Bronchial epithelial cell (primary cell): ENCODE measurements around the gene SLC5A6. TPM values are rescaled to one million over a fixed set of nuclear protein-coding genes. Genes with fewer than 3 reads are reported as not detected.

Source experiments
- DNase-seq: peaks from one replicate; pipeline ENCODE4 v3.0.0-alpha.2; 2010; ENCODE audit warnings: low read depth
- FAIRE-seq: peaks from 2 replicates; lab custom pipeline; 2011; peaks lifted over from hg19 to GRCh38; lab: Jason Lieb, UNC
- H3K27me3 ChIP-seq: 2 replicates; pipeline ENCODE4 v1.5.1; 2011; ENCODE audit warnings: low read length; ENCODE audit not compliant: control insufficient read depth, insufficient read depth
- H3K36me3 ChIP-seq: 2 replicates; pipeline ENCODE4 v1.5.1; 2011; ENCODE audit warnings: low read length; ENCODE audit not compliant: control insufficient read depth, insufficient read depth
- H3K4me3 ChIP-seq: 2 replicates; pipeline ENCODE4 v1.5.1; 2011; ENCODE audit warnings: mild to moderate bottlenecking, low read depth, low read length, control low read depth
- CTCF ChIP-seq: IDR thresholded peaks from 2 replicates; pipeline ENCODE4 v1.5.1; 2011; ENCODE audit warnings: mild to moderate bottlenecking, moderate library complexity, low read length, control low read depth, inconsistent platforms; ENCODE audit not compliant: insufficient read depth, severe bottlenecking
- total RNA-seq: library from RNA; depleted of rRNA; stranded (reverse); fragments of >200 nt; gene quantifications from 2 replicates; pipeline ENCODE4 v1.2.1, GENCODE V29; 2014

SLC5A6 gene
- total RNA-seq, 1 donor from 2014 or later, result 21.1 TPM

- Histone ChIP-seq H3K27me3 (peaks cover 2% of the 10 kb centered on the region), H3K36me3 (no peaks in the 10 kb centered on the region), H3K4me3 (no peak overlapping the region)
- FAIRE-seq, result no peak
- TF ChIP-seq CTCF, result no peak
- no peak for DNase-seq
Observed at GRCh38 chr2:27160191-27160590, 51.9 kb downstream of the SLC5A6 start.

DNA sequence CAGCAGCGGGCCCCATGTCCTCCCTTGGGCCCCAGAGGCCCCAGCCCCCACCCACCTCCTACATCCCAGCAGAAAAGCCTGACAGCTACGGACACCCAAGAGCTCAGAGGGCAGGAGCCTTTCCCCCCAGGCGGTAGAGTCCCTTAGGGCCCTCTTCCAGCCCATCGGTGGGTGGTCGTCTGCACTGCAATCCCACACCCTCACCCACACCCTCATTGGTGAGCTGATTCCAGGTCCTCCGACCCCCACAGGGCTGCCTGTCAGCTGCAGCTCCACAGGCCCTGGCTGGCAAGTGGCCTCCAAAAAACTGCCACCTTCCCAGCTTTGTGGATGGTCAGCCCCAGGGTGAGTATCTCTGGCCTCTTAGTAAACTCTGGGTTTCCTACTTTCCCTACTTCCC lies 52.8 kb downstream of the SLC5A6 start:
- FAIRE-seq (no peak), DNase-seq (no peak)
- no peak for TF ChIP-seq CTCF
- Histone ChIP-seq H3K4me3 (no peak overlapping the region), H3K36me3 (no peaks in the 10 kb centered on the region), H3K27me3 (peaks cover 2% of the 10 kb centered on the region)

- Histone ChIP-seq H3K27me3 (peaks cover 2% of the 10 kb centered on the region), H3K36me3 (no peaks in the 10 kb centered on the region), H3K4me3 (no peak overlapping the region)
- FAIRE-seq (no peak), DNase-seq (no peak)
- TF ChIP-seq CTCF, result no peak
Observed at GRCh38 chr2:27158468-27158867, 53.6 kb downstream of the SLC5A6 start.

GRCh38 chr2:27155069-27155520 lies 57.0 kb downstream of the SLC5A6 start:
- Histone ChIP-seq H3K27me3 (peaks cover 2% of the 10 kb centered on the region), H3K4me3 (no peak overlapping the region), H3K36me3 (no peaks in the 10 kb centered on the region)
- DNase-seq (peak; percentile 75), FAIRE-seq (no peak)
- TF ChIP-seq CTCF, result no peak

GRCh38 chr2:27154488-27154887 lies 57.6 kb downstream of the SLC5A6 start:
- no peak for TF ChIP-seq CTCF
- no peak for FAIRE-seq
- DNase-seq, result no peak

GRCh38 chr2:27152796-27153464 lies 59.1 kb downstream of the SLC5A6 start:
- TF ChIP-seq CTCF, result no peak
- FAIRE-seq (no peak), DNase-seq (peak; percentile 81)
- Histone ChIP-seq H3K27me3 (no peaks in the 10 kb centered on the region), H3K4me3 (no peak overlapping the region), H3K36me3 (no peaks in the 10 kb centered on the region)

More at GRCh38 chr2:27154488-27154887, 57.6 kb downstream of the SLC5A6 start:
- Histone ChIP-seq H3K27me3 (peaks cover 2% of the 10 kb centered on the region), H3K4me3 (no peak overlapping the region), H3K36me3 (no peaks in the 10 kb centered on the region)
